Activated CD4-positive, CD25-positive, alpha-beta regulatory T cell (primary cell): ENCODE measurements around the gene MBOAT1.

ENCODE experiments used
- DNase-seq, 4 experiments: peaks; one replicate each; lab custom pipeline; 2025; lab: John Stamatoyannopoulos, UW

The MBOAT1 gene

GRCh38 chr6:20102397-20103073 lies 109.7 kb downstream of the MBOAT1 start:
- no peak for DNase-seq

GRCh38 chr6:20099156-20099555 lies 113.1 kb downstream of the MBOAT1 start:
- DNase-seq, result no peak

GRCh38 chr6:20098267-20098876 lies 113.9 kb downstream of the MBOAT1 start:
- no peak for DNase-seq

- DNase-seq, result no peak
Observed at GRCh38 chr6:20096536-20096935, 115.7 kb downstream of the MBOAT1 start.

- no peak for DNase-seq
Observed at GRCh38 chr6:20095436-20095835, 116.8 kb downstream of the MBOAT1 start.

- no peak for DNase-seq
Observed at GRCh38 chr6:20092071-20092566, 120.2 kb downstream of the MBOAT1 start.

- DNase-seq, result no peak
Observed at GRCh38 chr6:20086992-20087391, 125.3 kb downstream of the MBOAT1 start.

GRCh38 chr6:20085817-20086216 lies 126.5 kb downstream of the MBOAT1 start:
- DNase-seq, result no peak

- no peak for DNase-seq
Observed at GRCh38 chr6:20084411-20084810, 127.9 kb downstream of the MBOAT1 start.

- no peak for DNase-seq
Observed at GRCh38 chr6:20071998-20072397, 140.3 kb downstream of the MBOAT1 start.

GRCh38 chr6:20070047-20070446 lies 142.2 kb downstream of the MBOAT1 start:
- no peak for DNase-seq

- DNase-seq, result no peak
Observed at GRCh38 chr6:20069021-20069522, 143.2 kb downstream of the MBOAT1 start.

- DNase-seq, result no peak
Observed at GRCh38 chr6:20068421-20068988, 143.8 kb downstream of the MBOAT1 start.

GRCh38 chr6:20061952-20062351 lies 150.3 kb downstream of the MBOAT1 start:
- no peak for DNase-seq

- DNase-seq, result no peak
Observed at GRCh38 chr6:20060252-20060651, 152.0 kb downstream of the MBOAT1 start.

GRCh38 chr6:20058912-20059311 lies 153.4 kb downstream of the MBOAT1 start:
- DNase-seq, result no peak

- no peak for DNase-seq
Observed at GRCh38 chr6:20058121-20058905, 154.0 kb downstream of the MBOAT1 start.

GRCh38 chr6:20056350-20056992 lies 155.8 kb downstream of the MBOAT1 start:
- DNase-seq, result no peak

- no peak for DNase-seq
Observed at GRCh38 chr6:20055916-20056315, 156.4 kb downstream of the MBOAT1 start.
